MM.1S (cell line): ENCODE results near the gene PAPLN.

Experiments used
- CTCF ChIP-seq: fragments of 300-600 bp; sonication (generic); IDR thresholded peaks from 2 replicates; pipeline ENCODE4 v1.5.1; 2016; ENCODE audit warnings: antibody characterized with exemption, low read length, mixed read lengths
- EZH2 ChIP-seq: fragments of 300-600 bp; sonication (generic); optimal IDR thresholded peaks from 2 replicates; pipeline ENCODE3; 2017; ENCODE audit warnings: low read depth, mild to moderate bottlenecking, antibody characterized with exemption, low read length, mixed read lengths

GRCh38 chr14:73231981-73232851, 5.1 kb upstream of the PAPLN start:
- TF ChIP-seq CTCF, result no peak
- no peak for TF ChIP-seq EZH2
